GM21576 (cell line): Measurements from ENCODE around the gene ZNF770.

ENCODE experiments used
- ATAC-seq: cut with Tn5 transposase; IDR thresholded peaks from one replicate; pipeline ENCODE4 v1.9.1; 2021; ENCODE audit warnings: mild to moderate bottlenecking, moderate library complexity; ENCODE audit not compliant: unreplicated experiment

The ZNF770 gene, protein sequence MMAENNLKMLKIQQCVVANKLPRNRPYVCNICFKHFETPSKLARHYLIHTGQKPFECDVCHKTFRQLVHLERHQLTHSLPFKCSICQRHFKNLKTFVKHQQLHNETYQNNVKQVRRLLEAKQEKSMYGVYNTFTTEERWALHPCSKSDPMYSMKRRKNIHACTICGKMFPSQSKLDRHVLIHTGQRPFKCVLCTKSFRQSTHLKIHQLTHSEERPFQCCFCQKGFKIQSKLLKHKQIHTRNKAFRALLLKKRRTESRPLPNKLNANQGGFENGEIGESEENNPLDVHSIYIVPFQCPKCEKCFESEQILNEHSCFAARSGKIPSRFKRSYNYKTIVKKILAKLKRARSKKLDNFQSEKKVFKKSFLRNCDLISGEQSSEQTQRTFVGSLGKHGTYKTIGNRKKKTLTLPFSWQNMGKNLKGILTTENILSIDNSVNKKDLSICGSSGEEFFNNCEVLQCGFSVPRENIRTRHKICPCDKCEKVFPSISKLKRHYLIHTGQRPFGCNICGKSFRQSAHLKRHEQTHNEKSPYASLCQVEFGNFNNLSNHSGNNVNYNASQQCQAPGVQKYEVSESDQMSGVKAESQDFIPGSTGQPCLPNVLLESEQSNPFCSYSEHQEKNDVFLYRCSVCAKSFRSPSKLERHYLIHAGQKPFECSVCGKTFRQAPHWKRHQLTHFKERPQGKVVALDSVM

GRCh38 chr15:34988027-34988902, at the start of gene ZNF770:
Gene ZNF770, minus strand, starts transcription at chr15:34988287. Its CDS starts 4,853 bp downstream, at chr15:34983434.
- ATAC-seq: peak; percentile 68

DNA sequence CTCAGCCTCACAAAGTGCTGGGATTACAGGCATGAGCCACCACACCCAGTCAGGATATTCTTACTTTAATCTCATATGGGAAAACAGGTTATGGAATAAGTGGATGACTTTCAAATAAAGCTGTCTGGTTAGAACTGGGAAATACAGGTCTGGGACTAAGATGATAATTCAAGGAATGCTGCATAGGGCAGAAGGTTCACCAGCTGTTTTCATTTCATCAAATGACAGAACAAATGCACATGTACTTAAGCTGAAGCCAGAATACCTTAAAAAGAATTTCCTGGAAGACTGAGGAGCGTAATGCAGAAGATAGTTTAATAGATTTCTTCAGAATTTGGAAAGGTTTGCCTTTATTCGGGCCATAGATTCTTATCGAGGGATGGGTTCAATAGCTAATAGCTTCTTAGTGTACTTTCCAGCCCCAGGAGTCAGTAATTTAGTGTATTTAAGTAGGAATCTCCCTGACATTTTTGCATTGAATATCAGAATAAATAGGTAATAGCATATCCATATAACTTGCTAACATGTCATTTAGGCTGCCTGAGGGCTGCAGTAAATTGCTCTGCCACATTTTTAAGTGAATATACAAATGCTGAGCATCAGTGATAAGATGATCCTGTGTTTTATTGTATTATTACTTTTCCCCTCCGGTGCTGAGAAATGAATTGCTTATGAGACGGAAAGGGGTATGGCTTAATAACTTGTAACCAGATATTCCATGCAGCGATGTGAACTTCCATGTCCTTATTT, 40.3 kb upstream of the ZNF770 start:
- ATAC-seq: no peak

GRCh38 chr15:35023804-35024203, 35.7 kb upstream of the ZNF770 start:
- ATAC-seq: no peak

GRCh38 chr15:35020974-35021373, 32.9 kb upstream of the ZNF770 start:
- no peak for ATAC-seq

DNA sequence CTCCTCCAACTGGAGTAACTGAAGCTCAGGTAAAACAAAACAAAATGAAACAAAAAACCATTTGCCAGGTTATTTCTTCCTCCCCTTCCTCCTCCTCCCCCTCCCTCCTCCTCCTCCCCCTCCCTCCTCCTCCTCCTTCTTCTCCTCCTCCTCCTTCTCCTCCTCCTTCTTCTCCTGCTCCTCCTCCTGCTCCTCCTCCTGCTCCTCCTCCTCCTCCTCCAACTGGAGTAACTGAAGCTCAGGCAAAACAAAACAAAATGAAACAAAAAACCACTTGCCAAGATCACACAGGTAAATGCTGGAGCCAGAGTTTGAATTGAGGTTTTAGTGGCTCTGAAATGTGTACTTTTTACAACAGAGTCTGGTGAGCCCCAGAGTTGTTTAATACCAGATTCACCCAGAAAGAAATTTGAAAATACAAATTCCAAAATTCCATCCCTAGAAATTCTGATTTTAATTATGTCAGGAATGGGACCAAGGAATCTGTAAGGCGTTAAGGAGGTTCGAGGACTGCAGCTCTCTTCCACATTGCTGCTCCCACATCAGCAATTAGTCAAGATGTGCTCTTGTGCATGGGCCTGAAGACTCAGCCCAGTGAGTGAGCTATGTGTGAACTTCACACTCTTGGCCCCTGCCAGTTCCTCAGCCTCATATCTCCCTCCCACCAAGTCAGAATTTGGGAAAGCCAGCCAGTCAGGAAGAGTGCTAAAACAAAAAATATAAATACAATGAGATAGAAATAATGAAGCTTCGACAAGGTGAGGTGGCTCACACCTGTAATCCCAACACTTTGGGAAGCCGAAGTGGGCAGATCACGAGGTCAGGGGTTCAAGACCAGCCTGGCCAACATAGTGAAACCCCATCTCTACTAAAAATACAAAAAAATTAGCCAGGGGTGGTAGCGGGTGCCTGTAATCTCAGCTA, 31.6 kb upstream of the ZNF770 start:
- ATAC-seq: no peak

DNA sequence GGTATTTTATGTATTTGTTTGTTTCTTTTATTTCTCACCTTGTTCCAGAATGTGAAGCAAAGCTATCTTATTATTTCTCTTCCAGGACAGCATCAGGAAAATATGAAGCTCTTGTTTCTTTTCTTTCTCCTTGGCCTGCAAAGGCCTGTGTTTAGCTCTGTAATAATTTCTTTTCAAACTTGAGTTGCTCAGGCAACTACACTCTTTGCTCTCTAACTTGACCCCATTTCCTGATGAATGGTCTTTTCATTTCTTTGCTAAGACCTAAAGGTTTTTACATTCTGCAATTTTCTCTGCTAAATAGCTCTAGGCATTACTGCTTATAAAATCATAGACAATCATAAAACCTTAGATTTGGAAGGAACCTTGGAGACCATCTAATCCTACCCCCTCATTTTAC, 26.2 kb upstream of the ZNF770 start:
- ATAC-seq: no peak

DNA sequence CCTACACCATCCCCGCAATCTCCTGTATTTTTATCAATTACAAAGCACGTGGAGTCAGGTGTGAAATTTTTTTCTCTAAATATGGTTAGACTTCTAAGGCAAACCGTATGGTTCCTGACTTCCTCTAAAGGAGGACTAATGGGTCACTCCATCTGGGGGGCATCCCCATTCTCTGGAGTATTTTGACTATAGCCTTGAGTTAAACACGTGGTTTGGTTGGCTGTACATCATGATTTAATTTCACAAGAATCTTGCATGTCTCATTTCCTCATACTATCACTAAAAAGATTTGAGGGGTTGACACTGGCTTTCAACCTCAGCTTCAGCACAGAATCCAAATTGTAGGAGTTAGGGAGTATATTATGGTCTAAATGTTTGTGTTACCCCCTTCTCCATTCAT, 25.3 kb upstream of the ZNF770 start:
- ATAC-seq: no peak

- no peak for ATAC-seq
Observed at GRCh38 chr15:35007397-35007796, 19.3 kb upstream of the ZNF770 start.

GRCh38 chr15:35005933-35006332, 17.8 kb upstream of the ZNF770 start:
- ATAC-seq: no peak

DNA sequence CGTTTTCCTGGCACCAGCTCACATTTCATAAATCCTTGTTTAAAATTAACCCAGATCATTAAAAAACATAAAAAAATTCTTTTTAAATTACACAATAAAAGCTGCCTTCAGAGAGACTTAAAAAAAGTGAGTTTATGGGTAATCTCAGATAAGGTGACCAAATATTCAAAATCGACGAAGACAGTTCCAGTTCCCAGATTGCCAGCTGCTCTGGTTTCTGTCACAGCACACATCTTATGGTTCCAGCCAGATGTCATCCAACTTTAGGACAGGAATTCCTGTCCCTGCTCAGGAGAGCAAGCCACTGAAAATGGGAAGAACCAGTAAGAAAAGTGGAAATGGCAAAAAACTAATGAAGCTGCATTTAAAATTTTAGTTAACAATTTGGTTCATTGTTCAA, 15.8 kb upstream of the ZNF770 start:
- no peak for ATAC-seq

GRCh38 chr15:35000511-35000910, 12.4 kb upstream of the ZNF770 start:
- ATAC-seq: no peak

GRCh38 chr15:34999906-35000305, 11.8 kb upstream of the ZNF770 start:
- ATAC-seq: no peak

GRCh38 chr15:34994925-34995324, 6.8 kb upstream of the ZNF770 start:
- no peak for ATAC-seq

- peak; percentile 82 for ATAC-seq
Observed at GRCh38 chr15:34993877-34994276, 5.8 kb upstream of the ZNF770 start.

GRCh38 chr15:34993412-34993811, 5.3 kb upstream of the ZNF770 start:
- no peak for ATAC-seq

DNA sequence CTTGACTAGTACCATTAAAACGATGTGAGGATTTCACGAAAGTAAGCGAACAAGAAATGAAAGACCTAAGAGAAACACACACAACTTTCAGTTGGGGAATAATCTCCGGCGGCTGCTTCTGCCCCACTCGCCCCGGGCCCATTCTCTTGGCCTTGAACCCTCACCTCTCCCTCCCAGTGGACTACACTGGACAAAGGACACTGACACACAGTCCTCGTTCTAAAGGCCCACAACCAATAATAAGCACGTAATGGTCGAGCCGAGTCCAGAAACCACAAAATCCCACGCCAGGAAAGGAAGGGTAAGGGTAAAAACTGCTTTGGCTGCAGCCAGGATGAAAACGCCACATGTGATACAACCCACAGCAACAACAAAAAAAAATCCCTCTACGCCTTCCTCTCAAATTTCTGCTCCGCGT, 469 bp downstream of the ZNF770 start:
- peak; percentile 2 for ATAC-seq

DNA sequence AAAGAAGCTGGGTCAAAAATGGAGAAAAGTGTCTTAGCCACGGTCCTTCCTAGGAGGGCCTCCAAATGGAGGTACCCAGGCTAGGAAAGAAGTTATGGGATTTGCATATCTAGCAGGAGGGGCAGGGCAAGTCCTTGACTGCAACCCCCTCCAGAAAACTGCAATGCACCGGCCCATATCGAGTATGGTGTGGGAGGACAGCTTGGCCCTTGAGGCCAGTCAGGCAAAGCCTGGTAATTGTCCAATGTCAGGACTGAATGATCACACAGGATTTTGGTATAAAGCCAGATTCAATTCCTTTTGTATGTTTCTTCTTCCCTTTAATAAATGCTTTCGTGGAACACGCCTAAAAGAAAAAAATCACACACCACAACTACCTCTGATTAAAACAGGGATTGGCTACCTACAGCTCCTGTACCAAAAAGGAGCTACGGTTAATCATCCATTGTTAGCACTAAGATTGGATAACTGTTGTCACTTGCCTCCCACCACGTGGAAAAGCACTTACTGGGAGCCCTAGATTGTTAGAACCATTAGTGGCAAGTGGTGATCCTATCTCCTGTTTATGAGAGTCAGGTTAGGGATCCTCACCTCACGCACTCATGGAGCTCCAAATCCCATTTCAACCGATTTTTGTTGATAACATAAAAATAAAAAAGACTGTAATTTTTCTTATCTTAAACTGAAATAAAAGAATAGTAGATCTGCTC, 1.2 kb downstream of the ZNF770 start:
- ATAC-seq: no peak

DNA sequence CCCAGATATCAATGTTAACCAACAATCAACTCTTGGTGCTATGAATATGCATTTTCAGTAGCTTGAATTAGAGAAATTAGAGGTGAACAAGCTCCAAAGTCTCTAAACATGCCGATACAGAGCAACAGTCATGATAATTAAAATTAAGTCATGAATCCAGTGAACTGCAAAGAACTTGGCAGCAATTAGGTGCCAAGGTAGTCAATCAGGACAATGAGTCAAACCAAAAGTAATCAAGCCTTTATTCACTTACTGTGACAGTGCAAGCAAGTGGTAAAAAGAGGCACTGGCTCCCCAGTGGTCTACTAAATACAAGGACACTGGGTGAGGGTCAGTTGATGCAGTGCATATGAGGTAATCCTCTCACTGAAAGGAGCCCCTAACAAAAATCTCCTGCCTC, 1.8 kb downstream of the ZNF770 start:
- no peak for ATAC-seq
